Activated naive CD4-positive, alpha-beta T cell treated with anti-CD3 and anti-CD28 coated beads, Interleukin-2, amount 50 U/mL, for 72 hours (primary cell): ENCODE data around the gene ZC4H2. TPM values are rescaled to one million over a fixed set of nuclear protein-coding genes. Genes with fewer than 3 reads are reported as not detected.
"Not testable (repeated sequence)": the region's sequence is repeated elsewhere in the genome, so short reads cannot be mapped to it uniquely, and the experiment has no call there.

Experiments used
- ATAC-seq, 2 donors: fragments of 150-1000 bp; cut with Tn5 transposase; 2 replicates each; pipeline ENCODE4 v1.10.0; 2021; ENCODE audit warnings: mild to moderate bottlenecking in 2 of 2, moderate library complexity in 2 of 2
- DNase-seq, 2 donors: peaks; one replicate each; pipeline ENCODE4 v3.0.0; 2021 to 2022; ENCODE audit warnings: low spot score in 2 of 2
- H3K27ac Mint-ChIP-seq, 2 donors: one replicate each; pipeline ENCODE4 v1.8.0; 2022; ENCODE audit warnings: mild to moderate bottlenecking in 2 of 2, mixed read lengths in 2 of 2
- H3K36me3 Mint-ChIP-seq, 2 donors: one replicate each; pipeline ENCODE4 v1.8.0; 2022; ENCODE audit warnings: mixed read lengths in 2 of 2
- H3K9me3 Mint-ChIP-seq, 2 donors: one replicate each; pipeline ENCODE4 v1.8.0; 2022; ENCODE audit warnings: mixed read lengths in 2 of 2
- total RNA-seq, 2 donors: library from RNA; stranded (reverse); gene quantifications; one replicate each; pipeline ENCODE4 v1.2.3, GENCODE V29; 2022

Gene ZC4H2, protein sequence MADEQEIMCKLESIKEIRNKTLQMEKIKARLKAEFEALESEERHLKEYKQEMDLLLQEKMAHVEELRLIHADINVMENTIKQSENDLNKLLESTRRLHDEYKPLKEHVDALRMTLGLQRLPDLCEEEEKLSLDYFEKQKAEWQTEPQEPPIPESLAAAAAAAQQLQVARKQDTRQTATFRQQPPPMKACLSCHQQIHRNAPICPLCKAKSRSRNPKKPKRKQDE
- total RNA-seq: 10 to 100 TPM; 17.5 to 17.9 TPM

DNA sequence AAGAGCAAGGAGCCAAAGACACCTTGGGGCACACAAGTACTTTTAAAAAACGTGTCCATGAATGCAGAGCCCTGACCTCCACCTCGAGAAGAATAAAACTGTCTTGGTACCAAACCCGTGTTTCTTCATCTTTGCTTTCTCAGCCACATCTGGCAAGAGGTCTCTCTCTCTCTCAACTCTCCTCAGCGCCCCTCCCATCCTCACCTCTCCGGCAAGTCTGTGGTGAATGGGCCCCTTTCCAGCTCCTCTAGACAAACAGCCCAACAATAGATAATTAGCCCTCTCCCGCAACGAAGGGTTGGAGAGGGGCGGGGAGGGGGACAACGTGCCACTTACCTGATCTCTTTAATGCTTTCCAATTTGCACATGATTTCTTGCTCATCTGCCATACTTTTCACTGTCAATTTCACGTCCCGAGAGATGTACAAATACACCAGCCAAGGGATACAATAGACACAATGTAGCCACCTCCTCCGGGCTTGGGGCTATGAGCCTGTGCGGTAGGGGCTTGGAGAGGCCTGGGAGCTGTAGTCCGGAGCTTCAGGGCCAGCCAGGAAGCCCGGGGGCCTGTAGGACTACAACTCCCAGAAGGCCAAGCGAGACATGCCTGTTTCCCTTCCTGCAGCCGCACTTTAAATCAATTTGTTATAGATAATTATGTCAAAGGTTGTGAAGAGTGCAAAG, at the start of gene ZC4H2:
Gene ZC4H2, minus strand, starts transcription at position 462 of the 684 bp plus-strand sequence. Its CDS starts 73 bp downstream, at position 389.
- peak; percentile 45 to 59 for DNase-seq
- H3K9me3 Mint-ChIP-seq: peaks cover 4 to 8% of the 10 kb centered on the region in 2 donors
- peaks cover 16 to 23% of the 10 kb centered on the region in 2 donors for H3K36me3 Mint-ChIP-seq
- ATAC-seq: peak; percentile 94 to 99
- H3K27ac Mint-ChIP-seq: peak within 1 kb of the TSS; percentile 89 to 93

DNA sequence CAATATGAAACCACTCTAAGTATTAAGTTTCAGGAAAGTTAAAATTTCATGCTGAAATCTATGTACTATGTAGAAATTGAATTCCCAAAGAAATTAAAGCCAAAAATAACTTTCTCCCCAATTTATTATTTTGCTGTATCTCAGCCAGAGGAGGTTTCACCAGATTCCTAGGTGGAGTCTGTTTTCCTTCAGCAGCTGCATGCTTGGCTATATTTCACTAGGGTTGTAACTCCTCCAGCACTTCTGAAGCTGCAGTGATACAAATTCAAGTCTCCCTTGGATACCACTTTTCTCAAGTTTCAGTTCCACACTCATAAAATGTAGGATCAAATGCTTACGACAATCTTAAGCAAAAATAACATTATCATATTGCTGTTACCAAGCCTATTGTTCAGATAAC, 41.2 kb upstream of the ZC4H2 start:
- DNase-seq (no peak), ATAC-seq (no peak)

DNA sequence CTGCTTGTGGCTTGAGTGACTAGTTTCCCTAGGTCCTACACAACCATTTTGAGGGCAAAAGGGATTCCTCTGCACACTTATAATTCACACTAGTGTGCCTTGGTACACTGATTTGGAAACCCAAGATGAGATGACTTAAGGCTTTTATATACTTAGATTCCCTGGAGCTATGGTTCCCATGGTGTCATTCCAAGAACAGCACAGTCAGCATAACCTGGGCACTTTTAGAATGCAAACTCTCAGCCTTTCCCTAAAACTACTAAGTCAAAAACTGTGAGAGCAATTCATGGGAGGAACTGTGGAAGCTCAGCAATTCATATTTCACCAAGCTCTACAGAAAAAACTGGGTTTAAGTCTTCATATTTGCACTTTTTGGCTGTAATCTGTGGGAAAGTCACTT, 38.0 kb upstream of the ZC4H2 start:
- peaks cover 0 to 17% of the 10 kb centered on the region in 2 donors for H3K36me3 Mint-ChIP-seq
- no peak overlapping the region for H3K27ac Mint-ChIP-seq
- no peak for DNase-seq
- peaks cover 3% of the 10 kb centered on the region in 2 donors for H3K9me3 Mint-ChIP-seq
- ATAC-seq: no peak

More for the DNA sequence above, 41.2 kb upstream of the ZC4H2 start:
- H3K36me3 Mint-ChIP-seq: peaks cover 7 to 35% of the 10 kb centered on the region in 2 donors
- H3K27ac Mint-ChIP-seq: no peak overlapping the region
- H3K9me3 Mint-ChIP-seq: peaks cover 10 to 11% of the 10 kb centered on the region in 2 donors

DNA sequence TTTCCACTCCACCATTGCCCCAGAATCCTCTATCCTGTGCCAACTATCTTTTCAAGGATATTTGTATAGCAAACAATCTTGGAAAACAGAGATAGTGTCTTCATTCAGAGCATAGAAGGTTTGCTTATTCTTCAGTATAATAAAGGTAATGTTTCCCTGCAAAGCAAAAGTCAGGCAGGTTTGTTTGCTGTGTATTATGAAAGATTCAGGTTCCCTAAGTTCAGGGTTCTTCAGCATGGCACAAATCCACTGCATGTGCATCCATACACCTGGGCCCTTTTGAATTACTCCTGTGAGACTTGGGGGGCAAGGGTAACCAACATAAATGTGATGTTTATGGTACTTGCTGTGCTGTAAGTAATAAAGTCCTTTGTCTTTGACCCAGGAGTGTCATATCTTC, 33.2 kb upstream of the ZC4H2 start:
- ATAC-seq (no peak), DNase-seq (no peak)
- no peak overlapping the region for H3K27ac Mint-ChIP-seq
- peaks cover 3% of the 10 kb centered on the region in 2 donors for H3K9me3 Mint-ChIP-seq
- H3K36me3 Mint-ChIP-seq: peaks cover 0 to 10% of the 10 kb centered on the region in 2 donors

DNA sequence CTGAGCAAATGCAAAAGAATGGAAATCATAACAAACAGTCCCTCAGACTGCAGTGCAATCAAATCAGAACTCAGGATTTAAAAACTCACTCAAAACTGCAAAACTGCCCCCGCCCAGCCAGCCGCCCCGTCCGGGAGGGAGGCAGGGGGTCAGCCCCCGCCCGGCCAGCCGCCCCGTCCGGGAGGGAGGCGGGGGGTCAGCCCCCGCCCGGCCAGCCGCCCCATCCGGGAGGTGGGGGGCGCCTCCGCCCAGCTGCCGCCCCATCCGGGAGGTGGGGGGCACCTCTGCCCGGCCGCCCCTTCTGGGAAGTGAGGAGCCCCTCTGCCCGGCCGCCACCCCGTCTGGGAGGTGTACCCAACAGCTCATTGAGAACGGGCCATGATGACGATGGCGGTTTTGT, 26.0 kb upstream of the ZC4H2 start:
- not testable (repeated sequence) for DNase-seq, H3K27ac Mint-ChIP-seq, ATAC-seq
- peaks cover 14 to 25% of the 10 kb centered on the region in 2 donors for H3K36me3 Mint-ChIP-seq
- H3K9me3 Mint-ChIP-seq: peaks cover 10 to 15% of the 10 kb centered on the region in 2 donors

DNA sequence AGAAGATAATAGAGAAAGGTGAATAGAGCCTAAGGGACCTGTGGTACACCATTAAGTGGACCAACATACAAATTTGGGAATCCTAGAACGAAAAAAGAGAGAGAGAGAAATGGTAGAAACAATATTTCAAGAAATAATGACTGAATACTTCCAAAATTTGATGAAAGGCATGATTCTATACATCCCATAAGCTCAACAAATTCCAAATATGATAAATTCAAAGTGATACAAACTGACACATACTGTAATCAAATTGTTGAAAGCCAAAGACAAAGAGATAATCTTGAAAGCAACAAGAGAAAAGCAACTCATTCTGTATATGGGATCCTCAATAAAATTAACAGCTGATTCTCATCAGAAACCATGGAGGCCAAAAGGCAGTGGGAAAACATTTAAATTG, 20.6 kb upstream of the ZC4H2 start:
- Mint-ChIP-seq H3K27ac (no peak overlapping the region), H3K36me3 (peaks cover 7 to 12% of the 10 kb centered on the region in 2 donors), H3K9me3 (peaks cover 7 to 8% of the 10 kb centered on the region in 2 donors)
- DNase-seq (no peak), ATAC-seq (no peak)

DNA sequence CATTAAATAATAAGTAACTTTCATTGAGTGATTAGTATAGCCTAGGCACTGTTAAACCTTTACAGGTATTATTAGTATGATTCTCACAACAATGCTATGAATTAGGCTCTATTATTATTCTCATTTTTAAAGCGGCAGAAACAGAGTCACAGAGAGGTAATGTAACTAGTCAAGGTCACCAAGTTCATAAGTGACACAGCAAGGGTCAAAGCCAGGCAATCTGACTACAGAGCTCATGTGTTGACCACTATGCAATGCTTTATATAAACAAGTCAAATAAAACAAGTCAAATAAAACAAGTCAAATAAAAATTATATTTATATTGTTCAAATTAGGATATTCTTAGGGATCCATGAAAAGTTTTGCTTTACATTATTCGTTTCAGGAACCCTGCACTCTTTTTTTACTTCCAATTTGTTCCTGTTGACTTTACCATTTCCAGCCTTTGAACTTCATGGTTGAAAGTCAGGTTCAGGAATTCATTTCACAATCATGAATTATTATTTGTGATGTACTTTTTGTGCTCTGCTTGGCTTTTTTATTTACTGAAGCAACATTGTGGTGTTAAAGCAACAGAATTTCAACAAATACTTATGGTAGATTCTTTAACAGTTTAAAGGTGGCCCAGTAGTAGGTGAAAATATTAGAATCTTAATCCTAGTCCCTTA, 18.0 kb upstream of the ZC4H2 start:
- ATAC-seq: no peak
- Mint-ChIP-seq H3K27ac (no peak overlapping the region), H3K9me3 (peaks cover 0 to 3% of the 10 kb centered on the region in 2 donors), H3K36me3 (peaks cover 0 to 4% of the 10 kb centered on the region in 2 donors)
- DNase-seq: no peak

DNA sequence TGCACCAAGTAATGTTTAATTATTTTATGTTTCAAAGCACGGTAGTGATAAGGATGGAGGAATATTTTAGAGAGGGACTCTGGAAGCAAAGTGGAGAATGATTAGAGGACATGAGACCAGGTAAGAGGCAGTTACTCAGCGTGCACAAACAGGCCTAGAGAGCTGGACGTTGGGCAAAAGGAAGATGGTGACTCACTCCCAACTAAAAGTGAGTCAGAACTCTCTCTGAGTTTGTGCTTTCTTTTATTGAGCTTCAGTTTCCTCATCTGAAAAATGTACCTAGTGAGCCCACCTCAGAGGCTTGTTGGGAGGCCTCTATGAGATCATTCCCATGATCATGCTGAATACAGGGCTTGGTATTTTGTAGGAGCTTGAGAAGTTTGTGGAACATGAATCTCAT, 1.6 kb upstream of the ZC4H2 start:
- Mint-ChIP-seq H3K27ac (no peak overlapping the region), H3K36me3 (peaks cover 7 to 10% of the 10 kb centered on the region in 2 donors), H3K9me3 (no peaks in the 10 kb centered on the region)
- no peak for DNase-seq
- peak in 1 of 2 donors; percentile 37 for ATAC-seq

DNA sequence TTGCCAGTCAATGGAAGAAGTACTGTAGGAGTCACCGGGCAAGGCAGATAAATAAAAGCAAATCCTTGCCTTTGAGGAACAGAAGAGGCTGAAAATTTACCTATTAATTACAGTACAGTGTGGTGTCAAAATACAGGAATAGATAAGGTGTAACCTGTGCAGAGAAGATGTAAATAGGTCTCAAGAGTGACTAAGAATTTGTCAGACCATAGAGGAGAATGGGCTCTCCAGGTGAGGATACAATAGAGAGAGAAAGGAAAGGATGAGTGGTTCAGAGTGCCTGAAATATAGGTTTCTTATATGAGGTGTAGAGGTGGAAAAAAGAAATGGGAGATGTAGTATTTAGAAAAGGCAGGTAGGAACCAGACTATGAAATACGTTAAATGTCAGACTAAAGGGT, 801 bp upstream of the ZC4H2 start:
- peaks cover 10 to 14% of the 10 kb centered on the region in 2 donors for H3K36me3 Mint-ChIP-seq

DNA sequence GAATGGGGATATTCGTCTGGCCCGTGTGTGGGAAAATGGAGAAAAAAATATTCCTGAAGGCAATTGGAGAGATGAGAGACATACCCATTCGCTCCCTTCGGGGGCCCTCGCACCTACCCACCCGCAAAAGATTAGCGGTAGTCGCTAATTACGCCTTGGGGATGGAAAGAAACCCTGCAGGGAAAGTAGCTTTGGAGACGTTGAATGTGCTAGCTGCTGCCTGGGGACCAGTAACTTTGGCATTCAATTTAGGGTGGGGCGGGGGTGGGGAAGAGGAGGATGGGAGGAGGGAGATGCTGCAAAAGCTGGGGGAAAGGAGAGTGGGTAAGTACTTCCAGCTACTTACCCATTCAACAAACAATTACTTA, 407 bp upstream of the ZC4H2 start:
- peaks cover 0 to 3% of the 10 kb centered on the region in 2 donors for H3K9me3 Mint-ChIP-seq
- ATAC-seq (peak in 1 of 2 donors; percentile 17), DNase-seq (no peak)
- peak overlapping the region in 1 of 2 donors; percentile 89 for H3K27ac Mint-ChIP-seq
- H3K36me3 Mint-ChIP-seq: peaks cover 10 to 18% of the 10 kb centered on the region in 2 donors

More for the DNA sequence above, 801 bp upstream of the ZC4H2 start:
- H3K27ac Mint-ChIP-seq: no peak overlapping the region
- H3K9me3 Mint-ChIP-seq: peaks cover 0 to 2% of the 10 kb centered on the region in 2 donors
- ATAC-seq (no peak), DNase-seq (no peak)

DNA sequence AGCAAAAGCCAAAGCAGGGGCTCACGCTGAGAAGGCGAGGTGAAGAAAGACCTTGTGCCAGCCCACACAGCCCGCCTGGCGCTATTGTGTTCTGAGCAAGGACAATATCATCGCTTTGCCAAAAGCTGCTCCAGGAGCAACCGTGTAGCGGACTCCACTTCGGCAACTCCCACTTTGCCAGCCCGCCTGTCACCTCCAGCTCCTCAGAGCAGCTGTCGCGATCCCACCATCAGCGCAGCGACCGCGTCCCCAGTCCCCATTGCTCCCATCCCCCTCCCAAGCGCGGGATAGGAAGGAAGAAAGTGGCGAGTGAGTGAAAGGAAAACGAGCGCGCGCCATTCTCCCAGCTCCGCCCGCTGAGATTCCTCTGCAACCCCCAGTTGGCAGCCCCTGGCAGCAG, 759 bp downstream of the ZC4H2 start:
- H3K36me3 Mint-ChIP-seq: peaks cover 17 to 28% of the 10 kb centered on the region in 2 donors

DNA sequence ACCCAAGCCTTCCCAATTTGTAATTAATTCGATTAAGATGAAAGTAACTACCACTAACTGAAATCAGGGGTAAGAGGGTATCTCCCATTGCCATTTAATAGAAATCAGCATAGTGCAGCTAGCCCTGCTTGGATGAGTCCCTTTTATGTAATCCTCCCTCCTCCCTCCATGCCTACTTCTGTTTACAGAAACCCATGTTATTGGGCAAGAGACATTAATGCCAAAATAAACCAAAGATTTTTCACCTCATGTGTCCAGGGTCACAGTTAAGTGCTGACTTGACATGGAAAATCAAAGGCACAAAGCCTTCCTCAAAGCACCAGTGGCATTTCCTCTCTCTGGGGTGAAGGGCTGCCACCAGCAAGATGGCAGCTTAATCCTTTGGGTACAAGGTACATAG, 50.8 kb downstream of the ZC4H2 start:
- ATAC-seq: no peak
- peaks cover 0 to 5% of the 10 kb centered on the region in 2 donors for H3K36me3 Mint-ChIP-seq
- H3K9me3 Mint-ChIP-seq: peaks cover 5 to 12% of the 10 kb centered on the region in 2 donors
- H3K27ac Mint-ChIP-seq: no peak overlapping the region
- DNase-seq: no peak

More for the DNA sequence above, 759 bp downstream of the ZC4H2 start:
- peaks cover 4 to 10% of the 10 kb centered on the region in 2 donors for H3K9me3 Mint-ChIP-seq
- ATAC-seq (peak; percentile 38 to 53), DNase-seq (peak; percentile 12 to 55)
- H3K27ac Mint-ChIP-seq: peak overlapping the region; percentile 89 to 93

DNA sequence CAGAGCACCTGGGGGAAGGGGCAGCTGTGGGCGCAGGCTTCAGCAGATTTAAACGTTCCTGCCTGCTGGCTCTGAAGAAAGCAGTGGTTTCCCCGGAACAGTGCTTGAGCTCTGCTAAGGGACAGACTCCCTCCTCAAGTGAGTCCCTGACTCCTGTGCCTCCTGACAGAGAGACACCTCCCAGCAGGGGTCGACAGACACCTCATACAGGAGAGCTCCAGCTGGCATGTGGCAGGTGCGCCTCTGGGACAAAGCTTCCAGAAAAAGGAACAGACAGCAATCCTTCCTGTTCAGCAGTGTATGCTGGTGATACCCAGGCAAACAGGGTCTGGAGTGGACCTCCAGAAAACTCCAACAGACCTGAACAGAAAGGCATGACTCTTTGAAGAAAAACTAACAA, 68.1 kb downstream of the ZC4H2 start:
- DNase-seq (no peak), ATAC-seq (no peak)
- Mint-ChIP-seq H3K27ac (peak overlapping the region in 1 of 2 donors; percentile 62), H3K36me3 (peaks cover 47 to 52% of the 10 kb centered on the region in 2 donors), H3K9me3 (peaks cover 35 to 41% of the 10 kb centered on the region in 2 donors)

DNA sequence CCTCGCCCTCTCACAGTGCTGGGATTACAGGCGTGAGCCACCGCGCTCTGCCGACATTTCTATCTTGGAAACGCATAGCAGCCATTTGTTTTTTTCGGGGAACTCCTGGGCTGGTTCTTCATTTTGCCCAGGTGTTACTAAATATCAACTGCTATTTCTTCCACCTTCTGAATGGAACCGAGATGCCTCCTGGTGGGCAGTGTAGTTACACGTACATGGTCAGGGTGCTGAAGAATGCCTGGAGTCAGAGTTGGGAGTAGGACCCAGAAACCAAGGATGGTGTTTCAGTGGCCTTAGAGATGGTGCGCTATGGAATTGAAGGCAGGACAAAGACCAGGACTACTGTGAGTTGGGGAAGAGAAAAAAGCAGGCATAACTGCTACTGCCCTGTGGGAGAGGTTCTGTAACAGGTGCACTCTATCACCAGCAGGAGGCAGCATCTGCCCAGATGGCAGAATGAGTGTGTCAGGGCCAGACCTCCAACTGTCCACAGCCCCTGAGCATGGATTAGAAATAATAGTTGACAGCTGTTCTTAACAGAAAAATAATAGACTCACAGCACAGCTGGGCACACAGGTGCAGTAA, 81.7 kb downstream of the ZC4H2 start:
- Mint-ChIP-seq H3K36me3 (peaks cover 0 to 7% of the 10 kb centered on the region in 2 donors), H3K27ac (no peak overlapping the region), H3K9me3 (peaks cover 3 to 7% of the 10 kb centered on the region in 2 donors)
- DNase-seq: peak in 1 of 2 donors; percentile 33
- ATAC-seq: peak; percentile 64 to 66

DNA sequence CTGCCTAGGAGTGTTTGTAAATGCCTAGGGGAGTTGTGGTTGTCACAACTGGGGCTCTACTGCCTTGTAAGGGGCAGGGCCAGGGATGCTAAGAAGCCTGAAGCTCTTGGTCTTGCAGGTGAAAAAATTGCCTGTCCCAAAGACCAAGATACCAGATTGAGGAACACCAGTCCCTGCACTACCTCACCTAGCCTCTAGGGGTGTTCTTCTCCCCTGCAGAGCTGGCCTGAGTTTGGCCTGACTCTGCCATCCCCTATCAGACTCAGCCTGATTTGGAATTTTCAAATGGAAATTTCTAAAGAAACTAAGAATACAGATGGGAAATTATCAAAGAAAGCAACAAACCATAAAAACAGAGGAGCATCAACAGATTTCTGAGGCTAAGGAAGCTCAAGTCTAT, 90.4 kb downstream of the ZC4H2 start:
- Mint-ChIP-seq H3K9me3 (peaks cover 0 to 5% of the 10 kb centered on the region in 2 donors), H3K36me3 (peaks cover 7 to 9% of the 10 kb centered on the region in 2 donors), H3K27ac (no peak overlapping the region)
- DNase-seq (no peak), ATAC-seq (no peak)

DNA sequence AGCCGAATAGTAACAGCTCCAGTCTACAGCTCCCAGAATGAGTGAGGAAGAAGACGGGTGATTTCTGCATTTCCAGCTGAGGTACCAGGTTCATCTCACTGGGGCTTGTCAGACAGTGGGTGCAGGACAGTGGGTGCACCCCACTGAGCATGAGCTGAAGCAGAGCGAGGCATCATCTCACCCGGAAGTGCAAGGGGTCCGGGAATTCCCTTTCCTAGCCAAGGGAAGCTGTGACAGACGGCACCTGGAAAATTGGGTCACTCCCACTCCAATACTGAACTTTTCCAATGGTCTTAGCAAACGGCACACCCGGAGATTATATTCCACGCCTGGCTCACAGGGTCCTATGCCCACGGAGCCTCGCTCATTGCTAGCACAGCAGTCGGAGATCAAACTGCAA, 97.5 kb downstream of the ZC4H2 start:
- Mint-ChIP-seq H3K36me3 (peaks cover 17 to 39% of the 10 kb centered on the region in 2 donors), H3K9me3 (peaks cover 14 to 21% of the 10 kb centered on the region in 2 donors)
- not testable (repeated sequence) for ATAC-seq, H3K27ac Mint-ChIP-seq, DNase-seq
